ENCODE data around the gene PITPNM3. TPM values are rescaled to one million over a fixed set of nuclear protein-coding genes. Genes with fewer than 3 reads are reported as not detected.
"Not testable (repeated sequence)": the region's sequence is repeated elsewhere in the genome, so short reads cannot be mapped to it uniquely, and the experiment has no call there.

PITPNM3 gene
- total RNA-seq, 2 donors from 2014 or later: 1.3 to 3.4 TPM

- Histone ChIP-seq H3K27ac (no peak overlapping the region), H3K4me3 (no peak overlapping the region), H3K27me3 (no peaks in the 10 kb centered on the region), H3K36me3 (replicated peaks in 1 of 2; ENCODE audit: insufficient read depth in 1 of 2, low read depth in 2 of 2) (no peaks in the 10 kb centered on the region), H3K4me1 (no peaks in the 10 kb centered on the region), H3K9me3 (no peaks in the 10 kb centered on the region)
- no peak for TF ChIP-seq CTCF (IDR thresholded peaks at IDR 0.05)
- no peak for TF ChIP-seq POLR2A (IDR thresholded peaks at IDR 0.05)
- 81 to 87% methylated on average over 5 of the region's 5 CpGs for WGBS, 2 donors
- no peak for DNase-seq
- ATAC-seq: no peak
- intact Hi-C loops (cut with DNase I): no loop called here
These were observed 70.5 kb downstream of the PITPNM3 start for GRCh38 chr17:6485646-6486412.

- Histone ChIP-seq H3K4me3 (no peak overlapping the region), H3K27ac (no peak overlapping the region), H3K36me3 (replicated peaks in 1 of 2; ENCODE audit: insufficient read depth in 1 of 2, low read depth in 2 of 2) (no peaks in the 10 kb centered on the region), H3K4me1 (no peaks in the 10 kb centered on the region), H3K9me3 (no peaks in the 10 kb centered on the region), H3K27me3 (no peaks in the 10 kb centered on the region)
- TF ChIP-seq CTCF (IDR thresholded peaks at IDR 0.05) (no peak), POLR2A (IDR thresholded peaks at IDR 0.05) (no peak)
- ATAC-seq (no peak), DNase-seq (no peak)
- WGBS, 2 donors: 83 to 86% methylated on average over 7 to 16 of the region's 16 CpGs
- intact Hi-C loops (cut with DNase I): no loop called here
These were observed 72.8 kb downstream of the PITPNM3 start for GRCh38 chr17:6483507-6483906.

GRCh38 chr17:6482796-6483195 is 73.6 kb downstream of the PITPNM3 start:
- H3K36me3 ChIP-seq (replicated peaks in 1 of 2; ENCODE audit: insufficient read depth in 1 of 2, low read depth in 2 of 2); H3K4me3 ChIP-seq; ATAC-seq; H3K9me3 ChIP-seq; H3K27me3 ChIP-seq; H3K27ac ChIP-seq; H3K4me1 ChIP-seq; DNase-seq; intact Hi-C loops (cut with DNase I): not testable (repeated sequence)
- 81 to 87% methylated on average over 9 to 10 of the region's 10 CpGs for WGBS, 2 donors

- no peaks in the 10 kb centered on the region for H3K27me3 ChIP-seq
- H3K27ac ChIP-seq: no peak overlapping the region
- no peak for ATAC-seq
- H3K9me3 ChIP-seq: no peaks in the 10 kb centered on the region
- TF ChIP-seq CTCF (IDR thresholded peaks at IDR 0.05) (no peak), POLR2A (IDR thresholded peaks at IDR 0.05) (no peak)
- intact Hi-C loops (cut with DNase I): no loop called here
- DNase-seq: no peak
- no peak overlapping the region for H3K4me3 ChIP-seq
- H3K36me3 ChIP-seq (replicated peaks in 1 of 2; ENCODE audit: insufficient read depth in 1 of 2, low read depth in 2 of 2): no peaks in the 10 kb centered on the region
- no peaks in the 10 kb centered on the region for H3K4me1 ChIP-seq
- WGBS, 2 donors: 81 to 84% methylated on average over 6 of the region's 6 CpGs
These were observed 74.3 kb downstream of the PITPNM3 start for GRCh38 chr17:6482105-6482455.

GRCh38 chr17:6480303-6480675 is 76.1 kb downstream of the PITPNM3 start:
- H3K9me3 ChIP-seq: no peaks in the 10 kb centered on the region
- no peak for ATAC-seq
- WGBS, 2 donors: 69 to 75% methylated on average over 8 to 9 of the region's 9 CpGs
- no peaks in the 10 kb centered on the region for H3K4me1 ChIP-seq
- DNase-seq: no peak
- intact Hi-C loops (cut with DNase I): no loop called here
- H3K27me3 ChIP-seq: no peaks in the 10 kb centered on the region
- no peak for TF ChIP-seq CTCF (IDR thresholded peaks at IDR 0.05)
- TF ChIP-seq POLR2A (IDR thresholded peaks at IDR 0.05): no peak
- no peak overlapping the region for H3K27ac ChIP-seq
- no peak overlapping the region for H3K4me3 ChIP-seq
- H3K36me3 ChIP-seq (replicated peaks in 1 of 2; ENCODE audit: insufficient read depth in 1 of 2, low read depth in 2 of 2): no peaks in the 10 kb centered on the region
